Neutrophil (primary cell): ENCODE data around the gene ANKS1B.

Source experiments
- H3K27ac ChIP-seq: fragments of 200-600 bp; sonication (generic); 2 replicates; pipeline ENCODE4 v1.5.1; 2016; ENCODE audit warnings: mild to moderate bottlenecking, moderate library complexity
- H3K27me3 ChIP-seq: fragments of 200-600 bp; sonication (generic); 2 replicates; pipeline ENCODE4 v1.6.0; 2016; ENCODE audit warnings: mild to moderate bottlenecking
- H3K36me3 ChIP-seq: fragments of 200-600 bp; sonication (generic); 2 replicates; pipeline ENCODE4 v1.5.1; 2017
- H3K4me1 ChIP-seq, 2 experiments: fragments of 200-600 bp in 1 of 2; sonication (generic) in 1 of 2; 1 replicate in 1 of 2; 2 replicates in 1 of 2; pipeline versions ENCODE4 v1.5.1 to v1.6.1; 2013 to 2016; ENCODE audit warnings: low read depth in 1 of 2, low read length in 1 of 2, mild to moderate bottlenecking in 1 of 2, moderate library complexity in 1 of 2; ENCODE audit not compliant: control insufficient read depth in 1 of 2, insufficient read depth in 1 of 2
- H3K4me3 ChIP-seq, 2 experiments: fragments of 200-600 bp in 1 of 2; sonication (generic) in 1 of 2; 1 replicate in 1 of 2; 2 replicates in 1 of 2; pipeline ENCODE4 v1.5.1; 2013 to 2016; ENCODE audit warnings: low read depth in 1 of 2, low read length in 1 of 2, mild to moderate bottlenecking in 1 of 2, moderate library complexity in 1 of 2
- H3K9me3 ChIP-seq: fragments of 200-600 bp; sonication (generic); 2 replicates; pipeline ENCODE4 v1.5.1; 2016
- CTCF ChIP-seq: fragments of 200-600 bp; sonication (generic); IDR thresholded peaks from 2 replicates; pipeline ENCODE4 v1.5.1; 2016; ENCODE audit warnings: antibody characterized with exemption

ANKS1B gene

DNA sequence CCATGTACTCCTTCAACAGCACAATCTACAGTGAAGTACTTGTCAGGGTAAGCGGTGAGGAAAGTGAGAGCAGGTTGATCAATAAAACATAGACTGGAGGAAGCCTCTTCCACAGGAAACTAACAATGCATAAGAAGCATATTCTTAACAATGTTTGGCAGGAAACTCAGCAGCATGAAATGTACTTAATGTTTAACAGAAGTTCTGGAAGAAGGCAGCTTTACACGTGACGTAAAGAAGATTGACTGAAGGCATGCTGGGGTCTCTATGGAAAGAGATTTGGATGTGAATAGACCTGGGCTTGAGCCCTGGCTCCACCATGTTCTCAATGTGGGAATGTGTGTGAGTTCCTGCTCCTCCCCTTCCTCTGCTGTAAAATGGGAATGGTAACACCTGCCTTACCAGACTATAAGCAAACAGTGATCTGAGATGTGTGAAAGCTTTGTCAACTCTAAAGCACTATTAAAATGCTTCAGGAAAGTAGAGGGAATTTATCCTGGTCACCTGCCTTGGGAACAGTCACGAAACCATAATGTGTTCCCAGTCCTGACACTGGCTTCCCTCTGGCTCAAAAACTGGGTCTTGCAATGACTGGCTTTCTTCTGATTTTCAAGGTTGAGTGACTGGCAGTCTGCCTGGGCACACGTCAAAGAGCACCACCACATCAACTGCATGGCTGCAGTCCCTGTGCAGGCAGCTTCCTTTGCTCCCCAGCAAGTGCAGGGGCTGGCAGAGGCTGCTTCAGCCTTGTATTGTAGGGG is 955.0 kb downstream of the ANKS1B start:
- H3K9me3 ChIP-seq, result no peaks in the 10 kb centered on the region
- H3K4me1 ChIP-seq, result no peaks in the 10 kb centered on the region
- H3K27ac ChIP-seq, result no peak overlapping the region
- H3K4me3 ChIP-seq, result no peak overlapping the region
- H3K36me3 ChIP-seq, result no peaks in the 10 kb centered on the region
- H3K27me3 ChIP-seq, result peaks cover 5% of the 10 kb centered on the region
- TF ChIP-seq CTCF, result no peak

DNA sequence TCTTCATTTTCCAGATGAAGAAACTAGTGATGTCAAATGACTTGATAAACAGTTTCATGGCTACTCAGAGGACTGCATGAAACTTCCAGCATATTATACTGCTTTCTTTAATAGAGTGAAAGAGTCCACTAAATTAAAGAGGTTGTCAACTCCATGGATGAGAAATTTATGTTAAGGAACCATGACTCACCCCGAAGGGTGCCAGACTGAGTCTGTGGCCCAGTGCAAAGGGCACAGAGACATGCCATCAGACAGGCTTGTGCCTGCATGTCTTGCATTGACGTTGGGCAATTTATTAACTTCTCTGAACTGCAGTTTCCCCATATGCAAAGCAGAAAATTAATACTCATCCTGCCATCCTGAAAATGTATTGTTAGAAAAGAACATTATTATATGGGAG is 957.3 kb downstream of the ANKS1B start:
- H3K27ac ChIP-seq, result no peak overlapping the region
- H3K4me1 ChIP-seq, result no peaks in the 10 kb centered on the region
- no peak overlapping the region for H3K4me3 ChIP-seq
- H3K27me3 ChIP-seq, result peaks cover 5% of the 10 kb centered on the region
- no peak for TF ChIP-seq CTCF
- H3K9me3 ChIP-seq, result no peaks in the 10 kb centered on the region
- H3K36me3 ChIP-seq, result no peaks in the 10 kb centered on the region

DNA sequence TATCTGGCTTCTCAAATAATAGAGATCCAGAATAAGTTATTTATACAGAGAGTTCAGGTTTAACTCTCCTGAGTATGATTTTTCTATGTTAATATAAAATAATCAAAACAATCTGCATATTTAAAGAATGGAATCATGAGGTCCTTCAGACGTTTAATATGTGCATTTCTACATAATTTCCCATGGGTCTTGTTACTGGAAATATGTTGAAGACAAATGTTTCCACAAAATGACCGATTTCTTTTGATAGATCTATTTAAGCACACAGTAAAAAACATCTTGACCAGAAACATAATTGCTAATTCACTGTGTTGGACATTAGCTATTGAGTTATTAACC is 957.7 kb downstream of the ANKS1B start:
- no peaks in the 10 kb centered on the region for H3K9me3 ChIP-seq
- TF ChIP-seq CTCF, result no peak
- no peak overlapping the region for H3K27ac ChIP-seq
- no peaks in the 10 kb centered on the region for H3K36me3 ChIP-seq
- H3K4me3 ChIP-seq, result no peak overlapping the region
- peaks cover 5% of the 10 kb centered on the region for H3K27me3 ChIP-seq
- H3K4me1 ChIP-seq, result no peaks in the 10 kb centered on the region

DNA sequence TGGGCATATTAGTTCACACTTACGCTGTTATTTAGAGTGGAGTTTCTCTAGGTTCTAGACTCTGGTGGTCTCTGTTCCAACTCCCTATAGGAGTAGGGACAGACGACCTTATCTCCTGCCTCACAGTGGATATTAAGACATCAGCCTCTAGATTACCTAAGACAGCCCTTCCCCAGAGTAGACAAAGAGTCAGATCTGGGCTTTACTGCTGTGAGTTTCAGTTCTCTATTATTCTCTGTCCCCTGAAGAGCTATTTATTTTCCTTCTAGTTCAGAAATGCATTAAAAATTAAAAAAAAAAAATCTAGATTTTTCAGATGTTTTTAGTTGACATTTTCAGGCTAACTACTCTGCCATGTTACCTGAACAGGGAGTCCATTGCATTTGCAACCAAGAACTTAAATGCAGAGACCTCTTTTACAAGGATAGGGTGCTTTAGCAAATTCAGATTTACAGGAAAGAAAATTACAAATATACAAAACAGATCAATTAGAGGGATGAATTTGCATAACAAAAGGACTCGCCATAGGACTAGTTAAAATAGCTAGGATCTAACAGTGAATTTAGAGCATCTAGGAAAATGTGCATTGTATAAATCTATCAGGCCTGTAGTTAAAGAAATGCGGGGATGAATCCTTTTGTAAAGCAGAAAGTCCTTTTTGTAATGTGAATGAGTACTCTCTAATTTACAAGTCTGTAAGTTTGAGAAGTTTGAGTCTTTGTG is 958.2 kb downstream of the ANKS1B start:
- Histone ChIP-seq H3K36me3 (no peaks in the 10 kb centered on the region), H3K4me3 (no peak overlapping the region), H3K27me3 (peaks cover 5% of the 10 kb centered on the region), H3K9me3 (no peaks in the 10 kb centered on the region), H3K4me1 (no peaks in the 10 kb centered on the region), H3K27ac (no peak overlapping the region)
- TF ChIP-seq CTCF, result no peak

DNA sequence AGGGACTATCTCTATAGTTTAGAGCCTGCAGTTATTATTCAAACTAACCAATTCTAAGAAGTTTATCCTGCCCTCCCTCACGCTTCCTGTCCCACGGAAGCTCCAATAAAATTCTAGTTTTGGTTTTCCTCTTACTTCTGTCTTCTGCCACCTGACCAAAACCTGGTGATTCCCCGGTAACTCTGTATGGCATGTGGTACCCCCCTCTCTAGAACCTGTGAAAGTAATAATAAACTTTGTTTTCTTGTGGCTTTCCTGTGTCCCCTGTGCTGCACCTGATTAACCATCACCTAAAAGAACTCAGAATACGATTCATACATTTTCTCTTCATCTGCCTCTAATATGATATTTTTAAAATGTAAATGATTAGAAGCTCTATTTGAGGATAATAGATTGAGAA is 959.9 kb downstream of the ANKS1B start:
- H3K4me3 ChIP-seq, result no peak overlapping the region
- no peak overlapping the region for H3K27ac ChIP-seq
- no peaks in the 10 kb centered on the region for H3K9me3 ChIP-seq
- peaks cover 5% of the 10 kb centered on the region for H3K27me3 ChIP-seq
- H3K36me3 ChIP-seq, result no peaks in the 10 kb centered on the region
- TF ChIP-seq CTCF, result no peak
- H3K4me1 ChIP-seq, result no peaks in the 10 kb centered on the region
